GM21360 (cell line): Measurements from ENCODE around the gene TMEM218.

Experiments
- ATAC-seq: cut with Tn5 transposase; IDR thresholded peaks from one replicate; pipeline ENCODE4 v1.9.1; 2021; ENCODE audit warnings: mild to moderate bottlenecking, moderate library complexity; ENCODE audit not compliant: unreplicated experiment

Gene TMEM218

GRCh38 chr11:125076378-125076945, 35.0 kb downstream of the TMEM218 start:
- no peak for ATAC-seq

DNA sequence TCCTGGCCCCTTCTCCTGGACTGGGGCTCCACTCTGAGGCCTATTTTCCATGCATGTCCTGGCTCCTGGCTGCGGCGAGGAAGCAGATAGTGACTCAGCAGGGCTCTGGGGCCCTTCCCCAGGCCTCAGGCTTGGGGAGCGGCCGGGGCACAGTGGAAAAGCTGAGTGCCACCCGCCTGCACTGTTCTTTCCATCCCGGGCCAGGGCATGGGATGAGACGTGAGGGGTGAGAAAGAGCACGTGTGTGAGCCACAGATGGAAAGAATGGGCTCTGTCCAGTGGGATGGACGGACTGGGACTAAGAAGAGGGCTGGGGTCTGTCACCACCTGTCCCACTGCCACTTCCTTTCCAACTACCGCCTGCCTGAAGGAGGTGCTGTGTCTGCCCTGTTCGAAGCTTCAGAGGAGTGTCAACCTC, 35.5 kb downstream of the TMEM218 start:
- no peak for ATAC-seq

DNA sequence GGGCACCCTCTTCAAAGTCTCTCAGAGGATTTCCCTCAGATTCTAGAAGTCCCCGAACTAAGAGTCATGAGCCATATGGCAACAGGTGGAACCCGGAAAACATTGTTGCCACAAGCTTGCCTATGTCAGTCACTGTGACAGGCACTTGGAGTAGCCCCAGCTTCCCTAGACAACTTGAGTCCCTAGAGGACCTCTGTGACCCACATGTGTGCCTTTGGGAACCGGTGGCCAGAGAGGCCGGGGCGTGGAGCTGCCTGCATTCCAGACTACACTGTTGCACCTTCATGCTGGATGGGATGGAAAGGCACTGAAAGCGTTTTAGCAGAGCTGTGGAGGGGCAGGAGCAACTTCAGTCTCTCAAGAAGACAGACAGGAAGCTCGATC, 36.2 kb downstream of the TMEM218 start:
- ATAC-seq, result no peak

DNA sequence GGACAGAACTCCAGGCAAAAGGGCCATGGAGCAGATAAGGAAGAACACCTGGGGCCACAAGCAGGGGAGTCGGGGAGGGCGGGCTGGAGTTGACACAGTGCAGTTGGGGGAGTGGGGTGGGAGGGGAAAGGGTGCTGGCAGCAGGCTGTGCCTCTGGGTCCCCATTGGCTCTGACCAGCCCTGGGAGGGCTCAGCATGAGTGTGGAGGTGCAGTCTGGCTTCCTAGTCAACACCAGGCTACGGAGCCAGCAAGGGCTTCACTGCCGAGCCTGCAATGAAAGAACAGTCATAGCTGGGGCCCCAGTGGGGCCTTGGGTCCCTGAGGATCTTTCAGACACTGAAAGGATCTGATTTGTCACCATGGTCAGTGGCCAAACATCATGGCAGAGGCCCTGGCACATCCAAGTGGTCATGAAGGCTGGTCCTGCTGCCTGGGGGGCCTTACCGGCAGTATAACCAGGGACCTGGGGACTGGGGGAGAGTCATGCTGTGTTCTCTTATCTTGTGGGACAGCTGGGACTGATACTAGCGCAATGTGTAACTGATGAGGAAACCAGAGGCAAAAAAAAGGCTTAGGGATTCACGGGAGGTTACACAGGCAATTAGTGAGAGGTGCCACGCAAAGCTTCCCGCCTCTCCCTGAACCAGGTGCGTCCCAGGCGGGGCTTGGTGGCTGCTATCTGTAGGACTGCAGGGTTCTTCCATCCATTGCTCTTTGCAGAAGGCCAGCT, 36.8 kb downstream of the TMEM218 start:
- no peak for ATAC-seq

DNA sequence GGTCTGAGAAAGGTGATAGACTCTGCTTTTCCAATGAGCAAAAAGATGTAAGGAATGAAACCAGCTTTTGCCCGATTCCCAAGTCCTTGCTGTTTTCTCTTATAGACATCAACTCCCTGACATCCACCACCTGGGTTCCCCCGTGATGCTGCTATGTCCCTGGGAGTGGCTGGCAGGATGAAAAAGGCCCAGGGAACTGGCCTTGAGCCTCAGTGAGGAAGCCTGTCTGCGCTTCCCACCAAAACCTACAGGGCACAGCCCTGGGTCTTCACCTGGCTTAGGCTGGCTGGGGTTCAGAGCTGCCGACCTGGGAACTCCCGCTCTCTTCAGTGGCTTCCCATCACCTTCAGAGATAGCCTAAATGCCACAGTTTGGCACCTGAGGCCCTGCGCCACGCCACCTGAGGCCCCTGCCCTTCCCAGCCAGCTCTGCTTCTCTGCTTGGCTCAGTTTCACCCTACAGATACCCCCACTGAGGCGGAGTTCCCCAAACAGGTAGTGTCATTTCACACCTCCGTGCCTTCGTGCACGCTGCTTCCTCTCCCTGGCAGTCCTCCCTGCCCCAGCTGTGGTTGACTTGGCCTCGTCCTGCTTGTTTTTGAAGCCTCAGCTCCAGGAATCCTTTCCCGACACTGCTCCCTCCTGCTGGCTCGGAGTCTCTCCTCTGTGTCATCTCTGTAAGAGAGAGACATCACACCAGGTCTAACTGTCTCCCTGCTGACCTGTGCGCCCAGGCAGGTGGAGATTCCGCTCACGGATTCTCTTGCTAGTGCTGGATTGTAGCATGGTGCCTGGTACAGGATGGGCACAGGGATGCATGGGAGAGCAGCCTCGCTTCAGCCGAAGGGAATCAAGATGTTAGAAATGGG, 37.6 kb downstream of the TMEM218 start:
- ATAC-seq, result no peak

DNA sequence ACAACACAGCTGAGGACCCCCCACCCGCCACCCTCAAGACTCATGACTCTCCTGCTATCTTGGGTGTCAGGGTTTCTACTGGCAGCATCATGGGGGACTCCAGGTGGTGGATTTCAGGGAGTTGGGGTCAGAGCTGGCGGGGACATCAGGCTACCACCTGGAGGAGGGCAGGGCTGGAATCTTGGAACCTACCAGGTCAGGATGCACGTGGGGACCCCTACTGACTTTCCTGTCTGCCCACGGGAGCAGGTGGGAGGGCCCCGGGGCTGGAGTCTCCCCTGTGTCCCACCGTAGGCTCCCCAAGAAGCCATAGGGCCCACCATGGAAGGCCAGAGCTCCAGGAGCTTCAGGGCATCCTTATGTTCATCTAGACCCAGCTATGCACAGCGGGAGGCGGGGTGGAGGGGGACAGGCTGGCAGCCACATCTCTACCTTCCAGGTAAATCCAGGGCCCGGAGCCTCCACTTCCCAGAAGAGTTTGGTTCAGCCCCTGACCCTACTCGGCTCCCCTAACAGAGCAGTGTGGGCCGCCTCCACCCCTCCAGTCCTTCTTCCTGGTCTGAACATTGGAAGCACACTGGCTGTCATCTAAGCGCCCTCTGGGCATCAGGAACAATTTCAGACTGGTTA, 38.4 kb downstream of the TMEM218 start:
- no peak for ATAC-seq

- peak; percentile 87 for ATAC-seq
These were observed 39.0 kb downstream of the TMEM218 start for GRCh38 chr11:125072218-125072960.

DNA sequence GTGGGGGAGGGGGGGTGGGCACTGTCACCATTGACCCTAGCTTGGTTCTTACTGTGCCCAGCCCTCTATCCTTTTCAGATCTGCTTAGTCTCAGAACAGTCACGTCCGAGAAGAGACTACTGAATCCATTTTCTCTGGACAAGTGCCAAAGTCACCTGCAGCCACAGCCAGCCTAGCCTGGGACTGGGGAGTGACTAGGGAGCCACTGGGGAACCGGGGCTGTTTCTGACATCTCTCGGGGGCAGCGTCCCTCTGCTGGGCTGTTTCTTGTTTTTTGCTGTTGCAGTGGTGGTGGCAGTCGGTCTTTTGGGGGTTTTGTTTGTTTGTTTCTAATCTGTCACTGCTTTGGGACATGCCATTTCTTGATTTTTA, 39.6 kb downstream of the TMEM218 start:
- ATAC-seq, result no peak

DNA sequence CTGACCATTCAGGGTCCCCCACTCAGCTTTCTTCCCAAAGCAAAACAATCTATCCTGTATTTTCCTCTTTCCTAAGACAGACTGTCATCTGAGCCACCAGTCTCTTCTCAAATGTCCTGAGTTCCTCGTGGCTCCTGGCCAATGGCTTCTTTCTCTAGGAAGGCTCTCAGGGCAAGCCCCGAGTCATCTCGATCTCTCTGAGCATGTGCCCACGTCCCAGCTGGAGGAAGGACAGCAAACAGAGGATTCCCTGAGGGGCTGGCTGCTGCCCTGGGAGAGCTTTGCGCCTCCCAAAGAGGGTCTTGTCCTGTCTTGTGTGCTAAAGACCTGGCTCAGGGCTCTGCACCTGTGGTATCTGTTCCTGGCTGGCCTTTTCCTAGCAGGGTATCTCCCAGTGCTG, 40.0 kb downstream of the TMEM218 start:
- ATAC-seq, result no peak

DNA sequence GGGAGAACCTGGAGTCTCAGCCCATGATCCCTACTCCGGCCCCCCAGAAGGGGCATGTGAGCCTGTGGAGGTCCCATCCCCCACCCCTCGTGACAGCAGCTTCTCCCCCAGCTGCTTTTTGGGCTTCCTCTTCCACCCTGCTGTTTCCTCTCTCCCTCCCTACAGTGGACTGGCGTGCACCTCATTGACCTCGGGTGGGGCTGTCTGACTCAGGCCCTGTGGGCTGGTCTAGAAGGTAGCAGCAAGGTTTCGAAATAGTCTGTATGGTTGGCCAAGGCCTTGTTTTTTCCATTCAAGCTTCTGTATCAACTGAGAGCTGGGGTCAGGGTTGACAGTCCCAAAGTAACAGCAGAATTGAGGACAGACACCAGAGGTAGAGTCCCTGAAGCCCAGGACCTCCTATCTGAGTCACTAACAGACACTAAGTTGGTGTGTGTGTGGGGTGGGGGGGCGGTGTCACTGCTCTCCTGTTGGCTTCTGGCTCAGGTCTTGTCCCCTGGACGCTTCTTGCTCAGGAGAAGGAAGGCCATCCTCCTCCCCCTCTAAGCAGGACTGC, 40.6 kb downstream of the TMEM218 start:
- peak; percentile 58 for ATAC-seq

- ATAC-seq, result no peak
These were observed 41.6 kb downstream of the TMEM218 start for GRCh38 chr11:125069796-125070195.

GRCh38 chr11:125069008-125069407, 42.4 kb downstream of the TMEM218 start:
- ATAC-seq, result no peak

- no peak for ATAC-seq
These were observed 43.1 kb downstream of the TMEM218 start for GRCh38 chr11:125068368-125068767.

GRCh38 chr11:125064070-125064469, 47.4 kb downstream of the TMEM218 start:
- no peak for ATAC-seq

- ATAC-seq, result peak; percentile 20
These were observed 47.9 kb downstream of the TMEM218 start for GRCh38 chr11:125063429-125064043.

- ATAC-seq, result peak; percentile 95
These were observed 48.4 kb downstream of the TMEM218 start, which contains the start of gene SLC37A2 for GRCh38 chr11:125062931-125063428. Gene SLC37A2, plus strand, starts transcription at chr11:125063305. Its CDS starts 63 bp downstream, at chr11:125063368.

DNA sequence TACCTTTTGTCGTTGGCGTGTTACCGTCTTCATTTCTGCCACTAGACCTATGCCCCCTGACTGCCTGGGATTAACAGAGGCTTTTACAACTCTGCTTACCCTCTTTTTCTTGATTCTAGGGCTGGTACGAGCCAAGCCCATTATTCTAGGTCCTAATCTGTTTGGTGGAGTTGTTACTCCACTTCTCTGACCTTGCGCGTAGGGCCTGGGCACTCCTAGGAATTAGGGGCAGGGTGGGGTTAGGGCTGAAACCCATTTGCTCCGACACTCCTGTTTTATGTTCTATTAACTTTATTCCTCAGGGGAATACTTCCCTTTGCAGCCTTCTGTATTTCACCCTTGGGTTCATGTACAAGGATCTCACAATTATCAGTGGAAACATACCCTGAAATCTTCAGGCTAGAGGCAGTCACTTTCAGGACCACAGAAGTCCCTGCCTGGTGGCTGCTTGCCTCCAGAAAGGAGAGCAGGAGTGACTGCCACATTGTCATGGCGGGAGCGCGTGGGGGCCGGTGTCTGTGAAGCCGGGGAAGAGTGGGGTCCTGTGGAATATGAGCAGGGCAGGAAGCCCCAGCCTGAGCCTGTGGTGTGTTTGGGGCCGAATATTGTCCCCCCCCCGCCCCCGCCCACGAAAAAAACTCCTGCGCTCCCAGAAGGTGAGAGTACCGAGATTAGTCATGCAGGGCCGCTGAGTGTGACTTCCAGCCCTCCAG, 49.1 kb downstream of the TMEM218 start:
- ATAC-seq, result no peak

GRCh38 chr11:125061281-125061680, 50.1 kb downstream of the TMEM218 start:
- no peak for ATAC-seq

DNA sequence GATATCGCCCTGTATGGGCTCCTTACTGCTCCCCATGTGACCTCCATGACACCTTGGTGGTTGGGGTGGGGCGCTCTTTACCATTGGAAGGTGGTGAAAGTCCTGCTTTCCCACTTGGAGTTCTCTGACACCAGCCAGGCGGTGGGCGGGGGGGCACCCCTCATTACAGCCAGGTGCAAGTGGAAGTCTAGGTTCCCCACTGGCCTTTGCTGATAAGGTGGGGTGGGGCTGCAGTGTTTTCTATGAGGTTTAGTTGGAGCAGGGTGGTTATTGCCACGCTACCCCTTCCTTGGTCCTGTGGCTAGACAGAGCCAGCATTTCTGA, 53.8 kb downstream of the TMEM218 start:
- ATAC-seq, result no peak
